Loucy (cell line): ENCODE results near the gene SNORC.

Source experiments
- H2AFZ ChIP-seq: fragments of 200-600 bp; sonication (generic); 2 replicates; pipeline ENCODE4 v1.6.0; 2016; ENCODE audit warnings: antibody characterized with exemption, mild to moderate bottlenecking, low read length, moderate library complexity
- H3F3A ChIP-seq: fragments of 200-600 bp; 2 replicates; pipeline ENCODE4 v1.6.0; 2016; ENCODE audit warnings: antibody characterized with exemption, low read depth, mild to moderate bottlenecking
- H3K27me3 ChIP-seq: fragments of 200-600 bp; sonication (generic); 2 replicates; pipeline ENCODE4 v1.6.1; 2014; ENCODE audit warnings: low read length, mild to moderate bottlenecking; ENCODE audit not compliant: insufficient read depth, poor library complexity, severe bottlenecking
- H3K36me3 ChIP-seq: fragments of 200-600 bp; sonication (generic); 2 replicates; pipeline ENCODE4 v1.6.1; 2016; ENCODE audit warnings: low read length; ENCODE audit not compliant: insufficient read depth
- H3K4me1 ChIP-seq: fragments of 200-600 bp; sonication (generic); 2 replicates; pipeline ENCODE4 v1.5.1; 2014; ENCODE audit warnings: low read length, mild to moderate bottlenecking; ENCODE audit not compliant: insufficient read depth, poor library complexity, severe bottlenecking
- H3K4me2 ChIP-seq: fragments of 200-600 bp; sonication (generic); 2 replicates; pipeline ENCODE4 v1.6.0; 2014; ENCODE audit warnings: antibody characterized with exemption, low read length, low read depth, mild to moderate bottlenecking; ENCODE audit not compliant: poor library complexity, severe bottlenecking
- H3K4me3 ChIP-seq: fragments of 200-600 bp; sonication (generic); 2 replicates; pipeline ENCODE4 v1.5.1; 2014; ENCODE audit warnings: low read length, mild to moderate bottlenecking, mixed read lengths; ENCODE audit not compliant: poor library complexity, severe bottlenecking
- H3K79me2 ChIP-seq: fragments of 200-600 bp; sonication (generic); 2 replicates; pipeline ENCODE4 v1.6.1; 2014; ENCODE audit warnings: low read length; ENCODE audit not compliant: insufficient read depth
- H3K9ac ChIP-seq: fragments of 200-600 bp; sonication (generic); 2 replicates; pipeline ENCODE4 v1.6.0; 2014; ENCODE audit warnings: mild to moderate bottlenecking, low read depth, low read length, moderate library complexity; ENCODE audit not compliant: poor library complexity, severe bottlenecking
- H3K9me2 ChIP-seq: fragments of 200-600 bp; sonication (generic); replicated peaks from 2 replicates; pipeline ENCODE4 v1.6.1; 2016; ENCODE audit warnings: low read depth, low read length, mixed read lengths
- H3K9me3 ChIP-seq: fragments of 200-600 bp; sonication (generic); 2 replicates; pipeline ENCODE4 v1.6.1; 2014; ENCODE audit warnings: mild to moderate bottlenecking, antibody characterized with exemption, low read length, low read depth; ENCODE audit not compliant: insufficient read depth
- H4K20me1 ChIP-seq: fragments of 200-600 bp; sonication (generic); 2 replicates; pipeline ENCODE4 v1.6.0; 2014; ENCODE audit warnings: antibody characterized with exemption, low read length, mild to moderate bottlenecking; ENCODE audit not compliant: insufficient read depth, poor library complexity, severe bottlenecking
- CTCF ChIP-seq: fragments of 200-600 bp; sonication (generic); conservative IDR thresholded peaks from 2 replicates; pipeline ENCODE4 v1.5.1; 2014; ENCODE audit warnings: mild to moderate bottlenecking, antibody characterized with exemption, low read length
- EZH2phosphoT487 ChIP-seq: fragments of 200-600 bp; IDR thresholded peaks from 2 replicates; pipeline ENCODE4 v1.6.1; 2018; ENCODE audit warnings: antibody characterized with exemption, mild to moderate bottlenecking, moderate library complexity, borderline replicate concordance

The SNORC gene

GRCh38 chr2:232925821-232926156 is 55.7 kb downstream of the SNORC start:
- Histone ChIP-seq H3K79me2 (no peaks in the 10 kb centered on the region), H3K27me3 (no peaks in the 10 kb centered on the region), H4K20me1 (no peaks in the 10 kb centered on the region), H3K4me2 (no peak overlapping the region), H3K9ac (no peak overlapping the region), H3F3A (no peaks in the 10 kb centered on the region), H3K4me1 (no peaks in the 10 kb centered on the region), H3K9me2 (no peaks in the 10 kb centered on the region), H3K9me3 (no peaks in the 10 kb centered on the region), H3K36me3 (no peaks in the 10 kb centered on the region), H3K4me3 (no peak overlapping the region), H2AFZ (no peak overlapping the region)
- TF ChIP-seq CTCF (no peak), EZH2phosphoT487 (no peak)

DNA sequence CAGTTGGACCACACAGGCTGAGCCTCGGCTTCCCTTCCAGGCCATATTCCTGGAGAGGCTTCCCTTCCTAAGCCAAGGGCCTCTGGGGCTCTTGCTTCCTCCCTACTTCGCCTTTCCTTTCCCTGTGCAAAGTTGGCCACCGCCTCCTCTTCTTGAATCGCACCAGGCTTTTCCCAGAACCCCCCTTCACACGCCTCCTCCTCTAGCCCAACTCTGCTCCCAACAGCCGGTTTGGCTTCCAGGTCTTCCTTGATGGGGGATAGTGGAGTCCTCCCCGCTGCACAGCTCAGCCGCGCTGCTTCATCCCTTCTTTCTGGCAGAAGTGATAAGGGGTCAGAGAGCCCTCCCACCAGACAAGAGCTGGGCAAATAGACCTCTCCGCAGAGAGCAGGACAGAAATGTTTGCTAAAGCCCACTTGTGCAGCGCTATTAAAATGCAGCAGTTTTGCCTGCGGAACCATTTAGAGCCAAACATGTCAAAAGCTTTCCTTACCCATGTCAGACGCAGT is 56.4 kb downstream of the SNORC start:
- Histone ChIP-seq H3F3A (no peaks in the 10 kb centered on the region), H3K9me3 (no peaks in the 10 kb centered on the region), H3K4me2 (no peak overlapping the region), H3K4me1 (no peaks in the 10 kb centered on the region), H3K27me3 (no peaks in the 10 kb centered on the region), H4K20me1 (no peaks in the 10 kb centered on the region), H3K4me3 (no peak overlapping the region), H2AFZ (no peak overlapping the region), H3K79me2 (no peaks in the 10 kb centered on the region), H3K9me2 (no peaks in the 10 kb centered on the region), H3K9ac (no peak overlapping the region), H3K36me3 (no peaks in the 10 kb centered on the region)
- TF ChIP-seq EZH2phosphoT487 = no peak
- TF ChIP-seq CTCF = no peak

GRCh38 chr2:232927032-232927792 is 57.1 kb downstream of the SNORC start:
- Histone ChIP-seq H3K27me3 (no peaks in the 10 kb centered on the region), H4K20me1 (no peaks in the 10 kb centered on the region), H3K4me3 (no peak overlapping the region), H3K9ac (no peak overlapping the region), H3K79me2 (no peaks in the 10 kb centered on the region), H3K4me1 (no peaks in the 10 kb centered on the region), H3K9me2 (no peaks in the 10 kb centered on the region), H2AFZ (no peak overlapping the region), H3F3A (no peaks in the 10 kb centered on the region), H3K9me3 (no peaks in the 10 kb centered on the region), H3K36me3 (no peaks in the 10 kb centered on the region), H3K4me2 (no peak overlapping the region)
- no peak for TF ChIP-seq CTCF
- TF ChIP-seq EZH2phosphoT487 = no peak
